Central memory CD8-positive, alpha-beta T cell (primary cell): ENCODE results near the gene TCF25.
"Not testable (repeated sequence)": the region's sequence is repeated elsewhere in the genome, so short reads cannot be mapped to it uniquely, and the experiment has no call there.

Experiments
- ATAC-seq: fragments of 150-1000 bp; cut with Tn5 transposase; replicated peaks from 2 replicates; pipeline ENCODE4 v1.10.0; 2022; ENCODE audit warnings: mild to moderate bottlenecking, moderate FRiP score, moderate number of reproducible peaks; ENCODE audit not compliant: poor library complexity, severe bottlenecking; ENCODE audit errors: extremely low read depth
- DNase-seq, 2 donors: peaks; one replicate each; pipeline ENCODE4 v3.0.0; 2021; ENCODE audit warnings: low spot score in 2 of 2
- H3K27ac Mint-ChIP-seq: one replicate; pipeline ENCODE4 v1.8.0; 2022; ENCODE audit warnings: low read depth, mild to moderate bottlenecking, moderate library complexity, mixed read lengths
- H3K27me3 Mint-ChIP-seq: one replicate; pipeline ENCODE4 v1.8.0; 2022; ENCODE audit warnings: mixed read lengths
- H3K36me3 Mint-ChIP-seq: one replicate; pipeline ENCODE4 v1.8.0; 2022; ENCODE audit warnings: mild to moderate bottlenecking, moderate library complexity, mixed read lengths; ENCODE audit not compliant: insufficient read depth
- H3K4me1 Mint-ChIP-seq: one replicate; pipeline ENCODE4 v1.8.0; 2022; ENCODE audit warnings: mixed read lengths
- H3K4me3 Mint-ChIP-seq: one replicate; pipeline ENCODE4 v1.8.0; 2022; ENCODE audit warnings: mild to moderate bottlenecking, moderate library complexity, mixed read lengths
- H3K9me3 Mint-ChIP-seq: one replicate; pipeline ENCODE4 v1.8.0; 2022; ENCODE audit warnings: mixed read lengths

Gene TCF25

DNA sequence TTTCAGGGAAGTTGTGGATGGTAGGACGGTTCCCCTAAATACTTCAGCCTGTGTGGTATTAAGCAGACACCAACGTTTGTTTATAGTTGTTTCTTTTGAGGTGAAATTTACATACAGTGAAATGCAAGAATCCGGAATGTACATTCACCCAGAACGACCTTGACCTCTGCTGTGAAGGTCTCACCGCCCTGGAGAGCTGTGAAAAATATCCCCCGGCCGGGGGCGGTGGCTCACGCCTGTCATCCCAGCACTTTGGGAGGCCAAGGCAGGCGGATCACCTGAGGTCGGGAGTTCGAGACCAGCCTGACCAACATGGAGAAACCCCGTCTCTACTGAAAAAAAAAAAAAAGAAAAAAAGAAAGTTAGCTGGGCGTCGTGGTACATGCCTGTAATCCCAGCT is 36.9 kb upstream of the TCF25 start:
- not testable (repeated sequence) for H3K27me3 Mint-ChIP-seq, H3K27ac Mint-ChIP-seq, H3K36me3 Mint-ChIP-seq, H3K4me3 Mint-ChIP-seq, H3K9me3 Mint-ChIP-seq, ATAC-seq, DNase-seq
- H3K4me1 Mint-ChIP-seq, result peaks cover 12% of the 10 kb centered on the region

DNA sequence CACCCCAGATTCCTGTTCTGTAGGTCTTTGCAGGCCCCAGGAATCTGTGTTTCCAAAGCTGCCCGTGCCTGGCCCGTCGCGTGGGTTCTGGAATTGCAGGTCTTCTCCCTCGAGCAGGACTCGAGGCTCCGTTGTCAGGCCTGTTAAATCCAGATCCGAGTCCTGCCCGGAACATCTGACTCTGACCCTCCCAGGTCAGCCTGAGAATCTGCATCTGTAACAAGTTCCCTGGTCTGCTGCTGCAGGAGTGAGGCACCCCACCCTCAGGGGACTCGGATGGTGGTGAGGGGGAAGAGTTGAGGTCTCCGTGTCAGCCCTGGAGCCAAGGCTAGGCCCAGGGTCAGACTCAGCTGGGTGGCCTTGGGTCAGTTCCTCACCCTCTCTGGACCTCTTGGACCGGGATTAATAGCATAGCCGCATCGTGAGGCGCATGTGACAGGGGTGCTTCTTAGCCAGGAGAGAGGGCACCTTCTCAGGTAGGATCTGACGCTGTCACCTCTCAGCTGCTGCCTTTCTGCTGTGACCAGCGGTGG is 36.3 kb upstream of the TCF25 start:
- Mint-ChIP-seq H3K4me3 (peak overlapping the region; percentile 57), H3K36me3 (peaks cover 6% of the 10 kb centered on the region), H3K27ac (peak overlapping the region; percentile 77), H3K9me3 (no peaks in the 10 kb centered on the region), H3K27me3 (no peaks in the 10 kb centered on the region), H3K4me1 (peaks cover 13% of the 10 kb centered on the region)
- no peak for ATAC-seq
- no peak for DNase-seq

DNA sequence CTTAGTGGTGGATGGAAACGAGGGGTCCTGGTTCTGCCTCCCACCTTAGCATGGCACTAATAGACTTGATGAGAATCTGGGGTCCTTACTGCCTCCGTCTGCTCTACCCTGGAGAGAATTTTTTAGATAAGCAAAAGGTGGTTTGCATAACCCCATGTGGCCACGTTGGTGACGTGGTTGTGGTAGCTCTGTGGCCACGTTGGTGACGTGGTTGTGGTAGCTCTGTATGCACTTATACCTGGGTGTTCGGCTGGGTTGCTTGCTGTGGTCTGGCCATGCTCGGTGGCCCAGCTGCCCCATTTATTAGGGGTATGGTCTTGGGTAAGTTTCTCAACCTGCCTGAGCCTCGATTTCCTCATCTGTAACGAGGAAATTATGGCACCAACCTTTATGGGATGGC is 32.1 kb upstream of the TCF25 start:
- Mint-ChIP-seq H3K4me1 (peaks cover 26% of the 10 kb centered on the region), H3K4me3 (peak overlapping the region; percentile 51)

DNA sequence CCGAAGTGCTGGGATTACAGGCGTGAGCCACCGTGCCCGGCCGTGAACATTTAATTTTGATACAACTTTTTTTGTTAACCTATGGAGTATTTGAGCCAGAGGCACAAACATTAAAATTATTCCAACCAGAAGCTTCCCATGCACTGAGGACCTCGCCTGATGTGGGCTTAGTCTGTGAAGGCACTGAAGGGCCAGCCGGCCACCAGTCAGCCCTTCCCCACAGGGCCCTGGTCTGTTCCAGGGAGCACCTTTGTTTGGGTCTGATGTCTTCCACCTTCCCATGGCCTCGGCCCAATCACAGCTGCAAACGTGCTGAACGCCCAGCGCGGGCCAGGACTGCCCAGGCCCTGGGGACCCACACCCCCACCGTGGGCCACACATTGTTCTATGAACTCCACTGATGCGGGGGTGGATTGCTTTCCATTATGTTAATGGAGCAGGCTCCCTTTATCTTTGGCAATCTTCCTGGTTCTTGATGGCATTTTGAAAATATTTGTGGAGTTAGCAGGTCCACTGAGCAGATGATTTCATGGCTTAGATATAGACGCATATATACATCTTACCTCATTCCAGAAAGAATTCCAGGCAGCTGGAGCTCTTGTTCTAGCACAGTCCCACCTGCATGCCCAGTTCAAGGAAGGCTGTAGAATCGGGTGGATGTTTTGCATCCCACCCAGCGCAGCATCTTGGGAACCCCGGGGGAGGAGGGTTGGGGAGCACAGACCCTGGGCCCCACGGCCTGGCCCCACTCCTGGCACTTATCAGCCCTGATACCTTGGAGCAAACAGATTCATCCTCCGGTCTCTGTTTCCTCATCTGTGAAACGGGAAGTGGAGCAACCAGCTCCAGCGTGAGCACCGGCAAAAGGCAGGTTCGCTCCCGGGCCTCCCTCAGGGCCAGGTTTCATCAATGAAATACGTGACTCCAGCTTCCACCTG is 30.7 kb upstream of the TCF25 start:
- Mint-ChIP-seq H3K36me3 (peaks cover 8% of the 10 kb centered on the region), H3K27me3 (no peaks in the 10 kb centered on the region), H3K9me3 (no peaks in the 10 kb centered on the region), H3K4me3 (no peak overlapping the region), H3K4me1 (peaks cover 26% of the 10 kb centered on the region), H3K27ac (no peak overlapping the region)
- ATAC-seq, result no peak
- no peak for DNase-seq

More for the DNA sequence above, 32.1 kb upstream of the TCF25 start:
- Mint-ChIP-seq H3K36me3 (peaks cover 8% of the 10 kb centered on the region), H3K27ac (peak overlapping the region; percentile 85), H3K9me3 (no peaks in the 10 kb centered on the region), H3K27me3 (no peaks in the 10 kb centered on the region)
- DNase-seq, result peak; percentile 51 to 81
- peak; percentile 85 for ATAC-seq

DNA sequence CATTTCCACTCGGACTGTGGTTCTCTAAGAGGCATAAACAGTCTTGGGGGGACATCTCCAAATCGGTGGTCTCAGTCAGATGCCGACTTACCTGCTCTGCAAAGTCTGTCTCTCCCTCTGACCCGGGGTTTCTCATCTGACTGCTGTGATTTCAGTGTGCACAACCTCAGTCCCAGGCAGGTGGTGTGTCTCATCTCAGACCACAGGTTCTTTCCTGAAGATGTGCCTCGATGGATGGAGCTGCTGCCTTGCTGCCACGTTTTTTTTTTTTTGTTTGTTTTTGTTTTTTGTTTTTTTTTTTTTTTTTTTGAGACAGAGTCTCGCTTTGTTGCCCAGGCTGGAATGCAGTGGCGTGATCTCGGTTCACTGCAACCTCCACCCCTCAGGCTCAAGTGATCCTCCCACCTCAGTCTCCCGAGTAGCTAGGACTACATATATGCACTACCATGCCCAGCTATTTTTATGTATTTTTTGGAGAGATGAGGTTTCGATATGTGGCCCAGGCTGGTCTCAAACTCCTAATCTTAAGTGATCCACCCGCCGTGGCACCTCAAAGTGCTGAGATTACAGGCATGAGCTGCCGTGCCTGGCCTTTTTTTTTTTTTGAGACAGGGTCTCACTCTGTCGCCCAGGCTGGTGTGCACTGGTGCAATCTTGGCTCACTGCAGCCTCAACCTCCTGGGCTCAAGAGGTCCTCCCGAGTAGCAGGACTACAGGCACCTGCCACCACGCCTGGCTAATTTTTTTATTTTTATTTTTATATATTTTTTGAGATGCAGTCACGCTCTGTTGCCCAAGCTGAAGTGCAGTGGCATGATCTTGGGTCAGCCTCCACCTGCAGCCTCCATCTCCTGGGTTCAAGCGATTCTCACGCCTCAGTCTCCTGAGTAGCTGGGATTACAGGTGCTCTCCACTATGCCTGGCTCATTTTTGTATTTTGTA is 29.7 kb upstream of the TCF25 start:
- no peaks in the 10 kb centered on the region for H3K27me3 Mint-ChIP-seq

DNA sequence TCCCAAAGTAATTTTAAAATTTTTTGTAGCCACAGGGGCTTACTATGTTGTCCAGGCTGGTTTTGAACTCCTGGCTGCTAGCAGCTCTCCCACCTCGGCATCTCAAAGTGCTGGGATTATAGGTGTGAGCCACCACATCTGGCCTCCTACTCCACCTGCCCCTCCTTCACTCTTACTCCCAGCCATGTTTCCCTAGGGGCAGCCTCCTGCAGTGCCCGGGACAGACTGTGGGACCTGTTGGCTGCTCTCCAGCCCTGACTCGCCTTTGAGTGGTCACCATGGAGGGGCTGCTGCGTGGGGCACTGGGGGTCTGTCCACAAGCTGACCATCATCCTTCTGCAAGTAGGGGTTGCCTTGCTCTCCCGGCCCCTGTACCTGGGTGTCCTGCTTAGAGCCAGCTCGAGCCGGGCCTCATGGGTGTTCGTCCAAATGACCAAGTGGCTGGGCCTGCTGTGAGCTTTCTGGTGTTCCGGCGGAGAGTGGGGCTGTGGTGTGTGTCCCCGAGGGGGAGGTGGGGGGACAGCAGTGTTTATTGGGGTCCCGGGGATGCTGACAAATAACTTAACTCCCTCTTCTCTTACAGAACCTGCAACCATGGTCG is 28.6 kb upstream of the TCF25 start:
- Mint-ChIP-seq H3K36me3 (peaks cover 6% of the 10 kb centered on the region), H3K4me1 (peaks cover 21% of the 10 kb centered on the region), H3K27me3 (no peaks in the 10 kb centered on the region), H3K4me3 (peak overlapping the region; percentile 69), H3K27ac (peak overlapping the region; percentile 81), H3K9me3 (no peaks in the 10 kb centered on the region)
- DNase-seq, result no peak
- no peak for ATAC-seq

More for the DNA sequence above, 29.7 kb upstream of the TCF25 start:
- H3K4me1 Mint-ChIP-seq, result peaks cover 23% of the 10 kb centered on the region
- no peaks in the 10 kb centered on the region for H3K9me3 Mint-ChIP-seq
- DNase-seq, result no peak
- ATAC-seq, result no peak
- H3K4me3 Mint-ChIP-seq, result no peak overlapping the region
- H3K27ac Mint-ChIP-seq, result no peak overlapping the region
- H3K36me3 Mint-ChIP-seq, result peaks cover 6% of the 10 kb centered on the region

DNA sequence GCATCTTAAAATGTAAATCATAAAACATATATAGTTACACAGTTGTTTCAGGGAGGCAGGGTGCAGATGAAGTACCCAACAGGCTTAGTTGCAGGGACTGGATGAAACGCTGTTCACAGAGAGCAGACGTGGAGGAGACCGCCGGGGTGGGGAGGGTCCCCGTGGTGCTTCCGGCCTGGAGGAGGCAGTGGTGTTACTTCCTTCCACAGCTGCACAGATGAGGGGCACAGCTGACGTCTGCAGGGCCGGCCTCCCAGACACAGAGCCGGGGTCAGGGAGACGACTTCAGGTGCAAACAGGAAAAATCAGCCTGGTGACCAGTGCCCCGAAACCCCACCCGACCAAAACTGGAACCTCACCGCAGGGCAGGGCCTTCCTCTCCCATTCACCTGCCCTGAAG is 28.0 kb upstream of the TCF25 start:
- no peaks in the 10 kb centered on the region for H3K9me3 Mint-ChIP-seq
- ATAC-seq (peak; percentile 59), DNase-seq (peak in 1 of 2 donors; percentile 58)
- peak overlapping the region; percentile 69 for H3K4me3 Mint-ChIP-seq
- H3K36me3 Mint-ChIP-seq, result peaks cover 6% of the 10 kb centered on the region
- H3K27me3 Mint-ChIP-seq, result no peaks in the 10 kb centered on the region
- H3K4me1 Mint-ChIP-seq, result peaks cover 21% of the 10 kb centered on the region
- H3K27ac Mint-ChIP-seq, result peak overlapping the region; percentile 81

DNA sequence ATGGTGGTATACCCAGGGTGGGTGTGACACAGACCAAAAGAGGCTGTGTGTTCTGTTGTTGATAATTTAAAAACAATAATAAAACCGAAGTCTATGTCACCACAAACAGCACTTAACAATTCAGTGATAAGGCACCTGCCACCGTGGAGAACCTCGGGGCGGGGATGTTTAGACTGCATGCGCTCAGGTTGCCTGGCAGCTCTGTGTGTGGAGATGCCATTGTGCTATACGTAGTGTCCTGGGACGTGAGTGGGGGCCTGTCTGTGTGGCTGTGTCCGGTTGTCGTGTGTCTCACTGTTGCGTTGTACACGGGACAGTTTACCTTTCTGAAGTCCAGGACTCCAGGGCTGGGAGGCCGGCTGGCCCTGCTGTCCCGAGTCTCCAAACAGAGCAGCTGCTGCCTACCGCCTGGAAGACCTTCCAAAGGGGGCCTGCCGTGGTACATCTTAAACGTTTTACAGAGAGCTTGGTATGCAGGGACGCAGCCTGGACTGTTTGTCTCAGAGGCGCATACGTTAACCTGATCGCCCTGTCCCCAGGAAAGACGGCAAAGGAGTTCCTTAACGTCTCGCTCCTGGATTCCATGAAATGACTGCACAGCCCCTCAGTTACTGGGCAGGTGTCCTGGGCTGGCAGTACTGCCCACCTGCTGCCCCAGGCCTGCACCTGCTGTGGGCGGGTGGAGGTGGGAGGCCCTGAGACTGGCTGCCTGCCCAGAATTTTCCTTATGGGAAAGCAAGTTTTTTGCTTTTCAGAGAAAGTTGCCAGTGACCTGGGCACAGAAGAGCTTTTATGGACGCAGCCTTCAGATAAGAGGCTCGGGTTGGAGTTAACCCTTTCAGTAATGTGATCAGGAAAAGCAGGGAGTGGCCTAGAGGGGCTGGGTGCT is 26.1 kb upstream of the TCF25 start:
- Mint-ChIP-seq H3K27ac (no peak overlapping the region), H3K27me3 (no peaks in the 10 kb centered on the region), H3K4me3 (no peak overlapping the region), H3K4me1 (peaks cover 14% of the 10 kb centered on the region), H3K36me3 (peaks cover 2% of the 10 kb centered on the region), H3K9me3 (no peaks in the 10 kb centered on the region)
- DNase-seq, result no peak
- ATAC-seq, result no peak

DNA sequence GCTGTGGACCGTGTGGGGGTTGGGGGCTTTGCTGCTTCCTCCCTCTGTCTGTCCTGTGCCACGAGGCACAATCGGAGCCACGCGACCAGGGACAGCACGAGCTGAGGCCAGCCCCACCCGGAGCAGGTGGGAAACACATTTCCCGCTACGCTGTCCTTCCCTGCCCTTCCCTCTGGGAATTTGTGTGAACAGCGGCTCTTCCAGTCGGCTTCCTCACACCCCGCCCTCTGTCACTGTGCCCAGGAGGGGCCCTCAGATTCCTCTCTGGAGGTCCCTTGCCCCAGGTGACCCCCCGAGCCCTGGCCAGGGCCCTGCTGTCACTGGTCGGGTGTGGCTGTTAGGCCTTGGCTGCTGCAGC is 25.5 kb upstream of the TCF25 start:
- peaks cover 2% of the 10 kb centered on the region for H3K36me3 Mint-ChIP-seq
- H3K27ac Mint-ChIP-seq, result no peak overlapping the region
- no peak for DNase-seq
- no peak overlapping the region for H3K4me3 Mint-ChIP-seq
- H3K4me1 Mint-ChIP-seq, result peaks cover 14% of the 10 kb centered on the region
- ATAC-seq, result no peak
- no peaks in the 10 kb centered on the region for H3K27me3 Mint-ChIP-seq
- no peaks in the 10 kb centered on the region for H3K9me3 Mint-ChIP-seq

DNA sequence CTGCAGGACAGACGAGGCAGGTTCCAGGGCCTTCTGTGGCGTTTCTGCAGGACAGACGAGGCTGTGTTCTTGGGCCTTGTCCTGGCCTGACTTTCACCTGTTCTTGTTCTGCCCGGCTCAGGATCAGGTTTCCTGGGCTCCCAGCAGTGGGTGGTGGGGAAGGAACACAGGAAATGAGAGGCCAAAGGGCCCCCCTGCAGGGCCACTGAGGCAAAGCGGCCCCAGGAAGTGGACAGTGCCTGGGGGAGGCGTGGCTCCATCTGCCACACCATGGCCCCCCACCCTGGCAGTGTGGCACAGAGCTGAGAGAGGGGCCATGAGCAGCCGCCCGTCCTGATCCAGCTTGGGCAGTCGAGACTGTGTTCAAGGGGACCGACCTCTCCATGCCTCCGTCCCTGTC is 24.4 kb upstream of the TCF25 start:
- Mint-ChIP-seq H3K27me3 (no peaks in the 10 kb centered on the region), H3K27ac (no peak overlapping the region), H3K9me3 (no peaks in the 10 kb centered on the region), H3K4me1 (peaks cover 14% of the 10 kb centered on the region), H3K4me3 (no peak overlapping the region), H3K36me3 (peaks cover 2% of the 10 kb centered on the region)
- DNase-seq (no peak), ATAC-seq (no peak)

DNA sequence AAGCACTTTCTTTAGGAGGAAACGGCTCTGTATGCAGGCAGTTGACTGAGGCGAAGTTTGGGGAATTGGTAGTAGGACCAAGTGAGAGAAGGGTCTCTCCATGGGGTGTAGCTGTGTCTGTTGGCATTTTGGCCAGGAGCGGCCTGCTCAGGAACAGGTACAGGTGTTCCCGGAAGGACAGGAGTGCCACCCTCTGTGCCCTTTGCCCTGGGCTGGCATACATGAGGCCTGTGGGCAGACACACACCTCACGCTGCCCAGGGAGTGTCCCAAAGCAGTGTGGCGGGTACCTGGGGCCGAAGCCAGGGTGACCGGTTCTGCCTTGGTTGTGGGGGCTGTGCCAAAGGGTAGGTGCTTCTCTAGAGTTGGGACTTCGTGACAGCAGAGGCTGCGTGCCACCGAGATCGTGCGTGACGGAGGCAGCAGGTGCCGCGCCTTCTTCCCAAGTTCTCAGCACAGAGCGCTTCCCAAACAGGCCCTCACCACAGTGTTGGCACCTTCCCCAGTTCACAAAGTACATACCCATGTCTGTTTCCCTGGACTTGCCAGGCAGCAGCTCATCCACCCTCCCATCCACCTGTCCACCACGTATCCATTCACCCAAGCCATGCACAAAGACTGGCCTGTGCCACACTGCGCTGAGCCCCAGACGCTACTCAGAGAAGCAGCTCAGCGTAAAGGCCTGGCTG is 19.9 kb upstream of the TCF25 start:
- no peak overlapping the region for H3K27ac Mint-ChIP-seq
- H3K4me3 Mint-ChIP-seq, result no peak overlapping the region
- peaks cover 2% of the 10 kb centered on the region for H3K36me3 Mint-ChIP-seq
- H3K9me3 Mint-ChIP-seq, result no peaks in the 10 kb centered on the region
- H3K4me1 Mint-ChIP-seq, result no peaks in the 10 kb centered on the region
- ATAC-seq (no peak), DNase-seq (no peak)
- H3K27me3 Mint-ChIP-seq, result no peaks in the 10 kb centered on the region
